ENCODE measurements around the gene HEATR3.

GRCh38 chr16:50045412-50045811, 20.4 kb upstream of the HEATR3 start:
- TF ChIP-seq SNRNP70 (IDR thresholded peaks at IDR 0.05; ENCODE audit: low read depth, low read length): no peak
- no peak for TF ChIP-seq NCOR1 (IDR thresholded peaks at IDR 0.05; ENCODE audit: borderline replicate concordance, low read length)
- TF ChIP-seq CTCF (CRISPR knock-in tag; IDR thresholded peaks at IDR 0.05): no peak
- no peak for TF ChIP-seq SIN3A (IDR thresholded peaks at IDR 0.05; ENCODE audit: borderline replicate concordance, low read depth, low read length)
- TF ChIP-seq ZSCAN29 (CRISPR knock-in tag; conservative IDR thresholded peaks at IDR 0.05): no peak
- TF ChIP-seq ATRX (CRISPR knock-in tag; IDR thresholded peaks at IDR 0.05; ENCODE audit: borderline replicate concordance): no peak
- no peak for TF ChIP-seq JUN (CRISPR knock-in tag; IDR thresholded peaks at IDR 0.05)
- no peak for TF ChIP-seq ZMYM3 (CRISPR knock-in tag; IDR thresholded peaks at IDR 0.05)
- no peak for TF ChIP-seq SUZ12 (IDR thresholded peaks at IDR 0.05; ENCODE audit: low read depth, low read length)
- TF ChIP-seq ZFP37 (CRISPR knock-in tag; IDR thresholded peaks at IDR 0.05; ENCODE audit: borderline replicate concordance): no peak
- TF ChIP-seq, protein P1, sequence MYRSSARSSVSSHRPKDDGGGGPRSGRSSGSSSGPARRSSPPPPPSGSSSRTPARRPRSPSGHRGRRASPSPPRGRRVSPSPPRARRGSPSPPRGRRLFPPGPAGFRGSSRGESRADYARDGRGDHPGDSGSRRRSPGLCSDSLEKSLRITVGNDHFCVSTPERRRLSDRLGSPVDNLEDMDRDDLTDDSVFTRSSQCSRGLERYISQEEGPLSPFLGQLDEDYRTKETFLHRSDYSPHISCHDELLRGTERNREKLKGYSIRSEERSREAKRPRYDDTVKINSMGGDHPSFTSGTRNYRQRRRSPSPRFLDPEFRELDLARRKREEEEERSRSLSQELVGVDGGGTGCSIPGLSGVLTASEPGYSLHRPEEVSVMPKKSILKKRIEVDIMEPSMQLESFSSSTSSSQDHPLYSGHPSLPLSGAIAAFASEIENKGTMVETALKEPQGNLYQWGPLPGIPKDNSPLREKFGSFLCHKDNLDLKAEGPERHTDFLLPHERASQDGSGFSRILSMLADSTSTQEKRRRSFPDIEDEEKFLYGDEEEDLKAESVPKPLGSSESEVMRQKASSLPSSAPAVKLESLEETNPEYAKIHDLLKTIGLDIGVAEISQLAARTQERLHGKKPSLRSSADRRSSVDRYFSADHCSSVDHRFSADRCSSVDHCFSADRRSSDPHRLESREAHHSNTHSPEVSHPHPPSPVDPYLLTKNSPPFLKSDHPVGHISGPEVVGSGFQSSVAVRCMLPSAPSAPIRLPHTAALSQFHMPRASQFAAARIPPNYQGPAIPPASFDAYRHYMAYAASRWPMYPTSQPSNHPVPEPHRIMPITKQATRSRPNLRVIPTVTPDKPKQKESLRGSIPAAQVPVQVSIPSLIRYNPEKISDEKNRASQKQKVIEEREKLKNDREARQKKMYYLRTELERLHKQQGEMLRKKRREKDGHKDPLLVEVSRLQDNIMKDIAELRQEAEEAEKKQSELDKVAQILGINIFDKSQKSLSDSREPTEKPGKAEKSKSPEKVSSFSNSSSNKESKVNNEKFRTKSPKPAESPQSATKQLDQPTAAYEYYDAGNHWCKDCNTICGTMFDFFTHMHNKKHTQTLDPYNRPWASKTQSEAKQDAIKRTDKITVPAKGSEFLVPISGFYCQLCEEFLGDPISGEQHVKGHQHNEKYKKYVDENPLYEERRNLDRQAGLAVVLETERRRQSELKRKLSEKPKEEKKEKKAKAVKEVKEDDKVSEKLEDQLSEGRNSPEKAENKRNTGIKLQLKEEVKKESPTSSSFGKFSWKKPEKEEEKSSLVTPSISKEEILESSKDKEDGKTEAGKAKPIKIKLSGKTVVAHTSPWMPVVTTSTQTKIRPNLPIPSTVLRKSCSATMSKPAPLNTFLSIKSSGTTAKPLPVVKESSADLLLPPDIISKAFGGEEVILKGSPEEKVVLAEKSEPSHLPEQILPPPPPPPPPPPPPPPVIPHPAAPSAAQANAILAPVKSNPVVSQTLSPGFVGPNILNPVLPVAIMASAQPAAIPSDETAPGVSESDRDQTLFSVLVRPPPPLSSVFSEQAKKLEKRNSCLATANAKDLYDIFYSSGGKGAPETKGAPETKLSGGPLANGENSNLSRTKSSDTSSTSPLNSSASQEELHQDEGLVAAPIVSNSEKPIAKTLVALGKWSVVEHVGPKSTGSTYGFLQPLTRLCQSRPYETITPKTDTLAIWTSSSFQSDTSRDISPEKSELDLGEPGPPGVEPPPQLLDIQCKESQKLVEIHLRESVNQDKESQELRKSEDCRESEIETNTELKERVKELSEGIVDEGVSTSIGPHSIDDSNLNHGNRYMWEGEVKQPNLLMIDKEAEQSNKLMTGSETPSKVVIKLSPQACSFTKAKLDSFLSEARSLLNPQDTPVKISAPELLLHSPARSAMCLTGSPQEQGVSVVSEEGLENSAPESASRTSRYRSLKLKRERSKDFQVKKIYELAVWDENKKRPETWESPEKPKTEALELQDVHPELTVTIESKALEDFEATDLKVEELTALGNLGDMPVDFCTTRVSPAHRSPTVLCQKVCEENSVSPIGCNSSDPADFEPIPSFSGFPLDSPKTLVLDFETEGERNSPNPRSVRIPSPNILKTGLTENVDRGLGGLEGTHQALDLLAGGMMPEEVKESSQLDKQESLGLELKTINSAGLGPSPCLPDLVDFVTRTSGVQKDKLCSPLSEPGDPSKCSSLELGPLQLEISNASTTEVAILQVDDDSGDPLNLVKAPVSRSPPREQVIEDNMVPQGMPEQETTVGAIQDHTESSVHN (CRISPR knock-in tag; IDR thresholded peaks at IDR 0.05): no peak
- no peak for TF ChIP-seq CREB1 (IDR thresholded peaks at IDR 0.05)
- TF ChIP-seq CREB1 (CRISPR knock-in tag; IDR thresholded peaks at IDR 0.05): no peak
- TF ChIP-seq, protein P2, sequence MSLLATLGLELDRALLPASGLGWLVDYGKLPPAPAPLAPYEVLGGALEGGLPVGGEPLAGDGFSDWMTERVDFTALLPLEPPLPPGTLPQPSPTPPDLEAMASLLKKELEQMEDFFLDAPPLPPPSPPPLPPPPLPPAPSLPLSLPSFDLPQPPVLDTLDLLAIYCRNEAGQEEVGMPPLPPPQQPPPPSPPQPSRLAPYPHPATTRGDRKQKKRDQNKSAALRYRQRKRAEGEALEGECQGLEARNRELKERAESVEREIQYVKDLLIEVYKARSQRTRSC (CRISPR knock-in tag; IDR thresholded peaks at IDR 0.05; ENCODE audit: low read depth): no peak

All from HepG2 (cell line).